Suprapubic skin (tissue), 4 donors: ENCODE measurements around the gene MYCBP.

Experiments
- CTCF ChIP-seq, 2 donors: fragments of 200-600 bp in 1 of 2; fragments of 450-650 bp in 1 of 2; sonication (generic) in 1 of 2; IDR thresholded peaks; one replicate each; pipeline ENCODE4 v1.5.1; 2016 to 2019; ENCODE audit warnings: antibody characterized with exemption in 2 of 2, mild to moderate bottlenecking in 1 of 2, moderate library complexity in 1 of 2
- EP300 ChIP-seq: sonication (generic); formaldehyde crosslinking; IDR thresholded peaks from one replicate; pipeline ENCODE4 v1.6.1; 2017; ENCODE audit warnings: antibody characterized with exemption
- POLR2A ChIP-seq, 2 donors: fragments of 450-650 bp; IDR thresholded peaks; one replicate each; pipeline ENCODE4 v1.6.1; 2017; ENCODE audit warnings: antibody characterized with exemption in 2 of 2, mild to moderate bottlenecking in 2 of 2, moderate library complexity in 2 of 2
- POLR2AphosphoS5 ChIP-seq, 3 donors: sonication (generic); formaldehyde crosslinking; IDR thresholded peaks; one replicate each; pipeline ENCODE4 v1.6.1; 2017; ENCODE audit warnings: antibody characterized with exemption in 3 of 3

DNA sequence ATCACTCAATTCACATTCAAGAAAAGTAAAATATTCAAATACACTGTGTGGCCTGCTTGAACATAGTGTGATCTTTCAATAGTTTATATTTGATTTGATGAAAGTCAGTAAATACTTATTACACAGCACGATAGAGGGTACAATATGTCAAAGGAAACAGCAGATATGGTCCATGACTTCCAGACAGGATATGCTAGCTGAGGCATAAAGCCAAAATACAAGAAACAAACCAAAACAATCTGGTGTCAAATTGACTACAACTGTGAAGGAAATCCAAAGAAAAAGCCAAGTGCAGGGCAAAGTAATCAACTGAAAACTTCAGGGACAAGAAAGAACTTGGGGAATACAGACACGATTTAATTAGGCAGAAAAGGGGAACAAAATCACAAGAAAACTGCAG lies 32.9 kb downstream of the MYCBP start:
- TF ChIP-seq POLR2AphosphoS5 (IDR thresholded peaks at IDR 0.05) = no peak
- TF ChIP-seq POLR2A (IDR thresholded peaks at IDR 0.05) = no peak
- no peak for TF ChIP-seq CTCF (IDR thresholded peaks at IDR 0.05)
- TF ChIP-seq EP300 = no peak
